Sigmoid colon (tissue), 7 donors: ENCODE measurements around the gene RNF215. TPM values are rescaled to one million over a fixed set of nuclear protein-coding genes. Genes with fewer than 3 reads are reported as not detected.

Experiments used
- DNase-seq: peaks from one replicate; pipeline ENCODE4 v3.0.0-alpha.2; 2019
- H3K27ac ChIP-seq, 4 donors: fragments of 200-600 bp; sonication (generic); one replicate each; pipeline ENCODE4 v1.5.1; 2016 to 2019; ENCODE audit warnings: mild to moderate bottlenecking in 1 of 4
- H3K27me3 ChIP-seq, 3 donors: fragments of 200-600 bp; sonication (generic); one replicate each; pipeline ENCODE4 v1.5.1; 2019; ENCODE audit warnings: mild to moderate bottlenecking in 1 of 3
- H3K36me3 ChIP-seq, 4 donors: fragments of 200-600 bp; sonication (generic); one replicate each; pipeline ENCODE4 v1.5.1; 2016 to 2019
- H3K4me1 ChIP-seq, 4 donors: fragments of 200-600 bp; sonication (generic); one replicate each; pipeline ENCODE4 v1.5.1; 2017 to 2019
- H3K4me3 ChIP-seq, 4 donors: fragments of 200-600 bp; sonication (generic); one replicate each; pipeline ENCODE4 v1.5.1; 2017 to 2019; ENCODE audit warnings: mild to moderate bottlenecking in 2 of 4, moderate library complexity in 1 of 4
- H3K9me3 ChIP-seq, 4 donors: fragments of 200-600 bp in 3 of 4; sonication (generic) in 3 of 4; one replicate each; pipeline versions ENCODE4 v1.5.1 to v1.6.1; 2013 to 2019
- CTCF ChIP-seq, 4 experiments: fragments of 450-650 bp in 3 of 4; fragments of 200-600 bp in 1 of 4; IDR thresholded peaks; one replicate each; pipeline ENCODE4 v1.5.1; 2016 to 2019; ENCODE audit warnings: antibody characterized with exemption in 4 of 4, mild to moderate bottlenecking in 3 of 4, moderate library complexity in 2 of 4
- EP300 ChIP-seq, 4 donors: sonication (generic); formaldehyde crosslinking; IDR thresholded peaks; one replicate each; pipeline ENCODE4 v1.6.1; 2017; ENCODE audit warnings: antibody characterized with exemption in 4 of 4
- POLR2A ChIP-seq, 2 donors: fragments of 450-650 bp; IDR thresholded peaks; one replicate each; pipeline ENCODE4 v1.6.1; 2016; ENCODE audit warnings: antibody characterized with exemption in 2 of 2, mild to moderate bottlenecking in 2 of 2, moderate library complexity in 2 of 2
- POLR2AphosphoS5 ChIP-seq, 4 donors: sonication (generic); formaldehyde crosslinking; IDR thresholded peaks; one replicate each; pipeline ENCODE4 v1.6.1; 2017; ENCODE audit warnings: antibody characterized with exemption in 4 of 4
- WGBS, 2 donors: extraction: QIAGEN DNeasy Blood & Tissue Kit; methylation state at CpG; one replicate each; pipeline ENCODE4 v1.1.7; 2013; 5-methylcytosine and 5-hydroxymethylcytosine counted together
- intact Hi-C: fragments of 100-400 bp; cut with DNase I; formaldehyde crosslinking; loops from one replicate; pipeline ENCODE4 v1.15.1; 2023
- polyA plus RNA-seq, 3 donors: library from polyadenylated mRNA; stranded (reverse); fragments of 200-250 nt; gene quantifications; one replicate each; pipeline ENCODE4 v1.2.3, GENCODE V29; 2013
- total RNA-seq, 4 donors: library from RNA; depleted of rRNA; stranded (reverse); fragments of >200 nt; gene quantifications; one replicate each; pipeline ENCODE4 v1.1.0, GENCODE V29; 2016
- donor health status: healthy with polysubstance abuse.
- donor health status: Bipolar disorder and iron deficiency.
- donor health status: healthy.

Gene RNF215
- total and polyA plus RNA-seq, 7 donors, result 0.92 to 21.6 (median 12.2) TPM

GRCh38 chr22:30371981-30372380 lies 15.2 kb downstream of the RNF215 start:
- Histone ChIP-seq H3K9me3 (no peaks in the 10 kb centered on the region), H3K4me3 (no peak overlapping the region), H3K4me1 (no peaks in the 10 kb centered on the region), H3K27me3 (no peaks in the 10 kb centered on the region), H3K27ac (no peak overlapping the region), H3K36me3 (no peaks in the 10 kb centered on the region)
- 64 to 86% methylated on average over 13 of the region's 13 CpGs for WGBS, 2 donors
- intact Hi-C loops, result no loop called here
- TF ChIP-seq EP300 (IDR thresholded peaks at IDR 0.05) (no peak), CTCF (IDR thresholded peaks at IDR 0.05) (no peak), POLR2AphosphoS5 (IDR thresholded peaks at IDR 0.05) (no peak), POLR2A (IDR thresholded peaks at IDR 0.05) (no peak)
- DNase-seq, result no peak

GRCh38 chr22:30371321-30371720 lies 15.9 kb downstream of the RNF215 start:
- no peaks in the 10 kb centered on the region for H3K36me3 ChIP-seq
- H3K27ac ChIP-seq, result no peak overlapping the region
- TF ChIP-seq CTCF (IDR thresholded peaks at IDR 0.05), result no peak
- no peak overlapping the region for H3K4me3 ChIP-seq
- H3K4me1 ChIP-seq, result no peaks in the 10 kb centered on the region
- 94 to 97% methylated on average over 9 of the region's 9 CpGs for WGBS, 2 donors
- H3K9me3 ChIP-seq, result no peaks in the 10 kb centered on the region
- no peaks in the 10 kb centered on the region for H3K27me3 ChIP-seq
- no peak for DNase-seq
- intact Hi-C loops, result no loop called here

- no peaks in the 10 kb centered on the region for H3K36me3 ChIP-seq
- H3K27me3 ChIP-seq, result no peaks in the 10 kb centered on the region
- H3K4me1 ChIP-seq, result no peaks in the 10 kb centered on the region
- no peak for DNase-seq
- 93 to 94% methylated on average over 19 of the region's 19 CpGs for WGBS, 2 donors
- intact Hi-C loops, result no loop called here
- no peak for TF ChIP-seq EP300 (IDR thresholded peaks at IDR 0.05)
- no peaks in the 10 kb centered on the region for H3K9me3 ChIP-seq
- H3K27ac ChIP-seq, result no peak overlapping the region
- no peak overlapping the region for H3K4me3 ChIP-seq
These were observed 16.5 kb downstream of the RNF215 start for GRCh38 chr22:30370641-30371230.

- H3K4me1 ChIP-seq, result no peaks in the 10 kb centered on the region
- no peaks in the 10 kb centered on the region for H3K27me3 ChIP-seq
- no peak for DNase-seq
- H3K4me3 ChIP-seq, result no peak overlapping the region
- WGBS, 2 donors, result 89 to 93% methylated on average over 9 of the region's 9 CpGs
- H3K36me3 ChIP-seq, result no peaks in the 10 kb centered on the region
- H3K27ac ChIP-seq, result no peak overlapping the region
- H3K9me3 ChIP-seq, result no peaks in the 10 kb centered on the region
- no peak for TF ChIP-seq POLR2A (IDR thresholded peaks at IDR 0.05)
- TF ChIP-seq POLR2AphosphoS5 (IDR thresholded peaks at IDR 0.05), result no peak
- no peak for TF ChIP-seq EP300 (IDR thresholded peaks at IDR 0.05)
- no peak for TF ChIP-seq CTCF (IDR thresholded peaks at IDR 0.05)
- intact Hi-C loops, result no loop called here
These were observed 18.8 kb downstream of the RNF215 start for GRCh38 chr22:30368420-30368819.

- Histone ChIP-seq H3K27me3 (no peaks in the 10 kb centered on the region), H3K4me1 (no peaks in the 10 kb centered on the region), H3K9me3 (no peaks in the 10 kb centered on the region), H3K4me3 (no peak overlapping the region), H3K36me3 (no peaks in the 10 kb centered on the region), H3K27ac (no peak overlapping the region)
- intact Hi-C loops, result no loop called here
- DNase-seq, result no peak
- 94% methylated on average over 18 of the region's 18 CpGs for WGBS, 2 donors
- no peak for TF ChIP-seq CTCF (IDR thresholded peaks at IDR 0.05)
- no peak for TF ChIP-seq POLR2AphosphoS5 (IDR thresholded peaks at IDR 0.05)
- no peak for TF ChIP-seq POLR2A (IDR thresholded peaks at IDR 0.05)
- TF ChIP-seq EP300 (IDR thresholded peaks at IDR 0.05), result no peak
These were observed 21.3 kb downstream of the RNF215 start for GRCh38 chr22:30365891-30366290.
